GM12872 (cell line): ENCODE results near the gene MYO5B.

Experiments
- TF ChIP-seq, protein P1 (sequence below): IDR thresholded peaks from 3 replicates; pipeline ENCODE4 v1.5.1; 2011; ENCODE audit warnings: low read depth, mild to moderate bottlenecking, low read length, moderate library complexity; ENCODE audit not compliant: insufficient read depth

MYO5B gene

DNA sequence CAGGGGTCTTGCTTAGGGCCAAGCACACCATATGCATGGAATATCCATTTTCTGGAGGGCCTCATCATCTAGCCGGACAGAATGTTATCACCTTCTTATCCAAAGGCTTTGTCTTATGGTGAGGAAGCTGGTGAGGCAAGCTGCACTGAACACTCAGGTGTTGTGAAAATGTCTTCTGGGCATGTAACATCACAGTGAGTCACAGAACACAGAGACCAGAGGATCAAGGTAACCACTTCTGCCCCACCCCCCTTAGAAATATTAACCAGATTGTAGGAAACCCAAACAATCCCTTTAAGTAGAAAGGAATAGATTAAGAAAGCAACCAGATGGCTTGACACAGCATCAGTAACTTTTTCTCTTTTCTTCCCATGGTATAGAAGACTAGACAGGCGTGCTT lies 51.1 kb downstream of the MYO5B start:
- TF ChIP-seq, protein P1, sequence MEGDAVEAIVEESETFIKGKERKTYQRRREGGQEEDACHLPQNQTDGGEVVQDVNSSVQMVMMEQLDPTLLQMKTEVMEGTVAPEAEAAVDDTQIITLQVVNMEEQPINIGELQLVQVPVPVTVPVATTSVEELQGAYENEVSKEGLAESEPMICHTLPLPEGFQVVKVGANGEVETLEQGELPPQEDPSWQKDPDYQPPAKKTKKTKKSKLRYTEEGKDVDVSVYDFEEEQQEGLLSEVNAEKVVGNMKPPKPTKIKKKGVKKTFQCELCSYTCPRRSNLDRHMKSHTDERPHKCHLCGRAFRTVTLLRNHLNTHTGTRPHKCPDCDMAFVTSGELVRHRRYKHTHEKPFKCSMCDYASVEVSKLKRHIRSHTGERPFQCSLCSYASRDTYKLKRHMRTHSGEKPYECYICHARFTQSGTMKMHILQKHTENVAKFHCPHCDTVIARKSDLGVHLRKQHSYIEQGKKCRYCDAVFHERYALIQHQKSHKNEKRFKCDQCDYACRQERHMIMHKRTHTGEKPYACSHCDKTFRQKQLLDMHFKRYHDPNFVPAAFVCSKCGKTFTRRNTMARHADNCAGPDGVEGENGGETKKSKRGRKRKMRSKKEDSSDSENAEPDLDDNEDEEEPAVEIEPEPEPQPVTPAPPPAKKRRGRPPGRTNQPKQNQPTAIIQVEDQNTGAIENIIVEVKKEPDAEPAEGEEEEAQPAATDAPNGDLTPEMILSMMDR, result no peak

DNA sequence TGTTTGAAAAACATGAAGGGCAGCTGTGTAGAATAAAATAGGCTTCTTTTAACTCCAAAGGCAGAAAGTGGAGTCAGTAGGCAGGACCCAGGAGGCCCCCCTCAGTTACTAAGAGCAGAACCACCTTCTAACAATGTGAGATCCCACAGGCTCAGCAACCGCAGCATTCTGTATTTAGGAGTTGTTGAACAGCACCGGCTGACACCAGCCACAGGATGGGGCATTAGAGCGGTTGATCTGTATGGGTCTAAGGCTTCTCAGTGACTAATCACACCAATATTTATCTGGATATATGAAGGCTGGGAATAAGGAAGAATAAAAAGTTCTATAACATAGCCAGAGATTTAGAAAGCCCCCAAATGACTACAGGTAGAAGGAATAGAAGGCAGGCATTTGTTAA lies 51.7 kb downstream of the MYO5B start:
- TF ChIP-seq, protein P1, result no peak

- TF ChIP-seq, protein P1, result no peak
Observed at GRCh38 chr18:50142441-50143120, 52.4 kb downstream of the MYO5B start.

DNA sequence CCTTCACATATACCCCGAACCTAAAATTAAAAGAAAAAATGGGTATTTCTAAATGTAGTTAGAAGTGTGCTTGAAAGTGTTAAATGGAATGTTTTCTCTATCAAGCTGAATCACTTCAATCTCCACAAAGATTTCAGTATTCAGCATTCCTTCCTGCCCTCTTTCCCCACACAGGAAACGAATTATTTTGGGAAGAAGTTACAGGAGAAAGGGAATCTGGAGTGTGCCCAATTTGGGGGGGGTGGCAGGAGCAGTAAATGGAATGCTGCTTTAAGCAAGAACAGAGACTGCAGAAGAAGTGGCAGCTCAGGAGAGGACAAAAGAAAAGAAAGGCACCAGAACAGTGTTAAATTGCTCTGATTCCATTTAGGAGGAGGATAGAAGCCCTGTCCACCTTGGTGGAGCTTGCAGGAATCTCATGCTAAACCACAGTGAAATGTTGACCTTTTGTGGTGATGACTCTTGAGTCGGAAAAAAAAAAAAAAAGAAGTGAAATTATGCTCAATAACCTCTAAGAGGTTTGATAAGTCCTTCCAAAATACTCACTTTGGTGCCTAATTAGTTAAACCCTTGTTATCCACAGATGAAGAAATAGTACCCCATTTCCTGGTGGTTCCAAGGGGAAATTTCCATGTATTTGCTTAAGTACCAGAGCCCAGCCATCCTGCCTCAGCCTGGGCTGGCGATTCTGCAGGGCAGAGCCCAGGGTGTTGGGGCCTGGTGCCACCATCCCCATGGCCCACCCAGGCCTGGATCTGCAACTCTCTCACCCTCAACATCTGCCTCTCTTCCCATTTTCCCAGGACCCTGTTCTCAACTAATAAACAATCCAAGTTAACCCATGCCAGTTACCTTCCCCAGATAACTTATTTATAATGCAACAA lies 56.5 kb downstream of the MYO5B start:
- TF ChIP-seq, protein P1, result no peak

- TF ChIP-seq, protein P1, result no peak
Observed at GRCh38 chr18:50135903-50136302, 59.0 kb downstream of the MYO5B start.

- TF ChIP-seq, protein P1, result no peak
Observed at GRCh38 chr18:50133526-50133925, 61.4 kb downstream of the MYO5B start.

DNA sequence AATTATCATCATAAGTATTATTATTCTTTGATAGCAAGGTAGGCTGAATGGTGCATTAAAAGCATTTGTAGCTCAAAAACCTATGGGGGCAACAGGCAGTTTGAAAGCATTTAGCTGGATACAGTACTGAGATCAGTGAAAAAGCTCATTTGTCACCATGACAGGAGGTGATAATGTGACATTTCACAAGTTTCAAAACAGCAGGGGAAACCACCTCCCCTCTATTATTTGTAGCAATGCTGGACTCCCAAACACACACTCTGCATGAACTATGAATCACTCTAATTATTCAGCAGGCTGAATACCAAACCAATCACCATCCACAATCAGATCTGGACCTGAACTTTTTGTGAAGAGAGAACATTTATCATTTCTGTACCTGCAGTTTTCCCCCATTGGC lies 63.4 kb downstream of the MYO5B start:
- TF ChIP-seq, protein P1, result no peak
